ENCODE results near the gene SLC39A5. TPM values are rescaled to one million over a fixed set of nuclear protein-coding genes. Genes with fewer than 3 reads are reported as not detected.
"Not testable (repeated sequence)": the region's sequence is repeated elsewhere in the genome, so short reads cannot be mapped to it uniquely, and the experiment has no call there.

Gene SLC39A5
- total RNA-seq, 4 donors from 2014 or later = not detected

DNA sequence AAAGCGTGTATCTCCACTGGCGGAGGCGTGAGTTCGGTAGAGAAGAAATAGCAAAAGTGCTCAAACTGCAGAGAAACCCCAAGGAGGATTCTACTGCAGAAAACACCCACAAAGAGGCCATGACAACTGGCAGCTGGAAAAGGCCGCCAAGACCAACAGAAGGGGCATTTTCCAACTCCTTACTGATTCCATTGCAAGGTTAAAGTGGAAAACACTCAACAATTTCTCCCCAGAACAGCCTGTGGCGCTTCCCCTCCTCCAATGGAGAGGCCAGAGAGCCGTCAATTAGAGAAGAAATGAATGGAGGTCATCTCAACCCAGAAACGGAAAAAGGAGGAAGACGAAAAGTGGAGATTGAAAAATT lies 29.0 kb downstream of the SLC39A5 start:
- Histone ChIP-seq H3K9me3 (no peaks in the 10 kb centered on the region), H3K27ac (replicated peaks in 1 of 4) (peak overlapping the region; percentile 91 to 94 (median 93)), H3K4me1 (peaks cover 21 to 33% (median 30%) of the 10 kb centered on the region in 4 donors), H3K27me3 (no peaks in the 10 kb centered on the region), H3K36me3 (peaks cover 10 to 27% (median 24%) of the 10 kb centered on the region in 4 donors), H3K4me3 (peak overlapping the region; percentile 81 to 93 (median 93))
- WGBS = 9% methylated on average over 9 of the region's 9 CpGs
- TF ChIP-seq, protein P1, sequence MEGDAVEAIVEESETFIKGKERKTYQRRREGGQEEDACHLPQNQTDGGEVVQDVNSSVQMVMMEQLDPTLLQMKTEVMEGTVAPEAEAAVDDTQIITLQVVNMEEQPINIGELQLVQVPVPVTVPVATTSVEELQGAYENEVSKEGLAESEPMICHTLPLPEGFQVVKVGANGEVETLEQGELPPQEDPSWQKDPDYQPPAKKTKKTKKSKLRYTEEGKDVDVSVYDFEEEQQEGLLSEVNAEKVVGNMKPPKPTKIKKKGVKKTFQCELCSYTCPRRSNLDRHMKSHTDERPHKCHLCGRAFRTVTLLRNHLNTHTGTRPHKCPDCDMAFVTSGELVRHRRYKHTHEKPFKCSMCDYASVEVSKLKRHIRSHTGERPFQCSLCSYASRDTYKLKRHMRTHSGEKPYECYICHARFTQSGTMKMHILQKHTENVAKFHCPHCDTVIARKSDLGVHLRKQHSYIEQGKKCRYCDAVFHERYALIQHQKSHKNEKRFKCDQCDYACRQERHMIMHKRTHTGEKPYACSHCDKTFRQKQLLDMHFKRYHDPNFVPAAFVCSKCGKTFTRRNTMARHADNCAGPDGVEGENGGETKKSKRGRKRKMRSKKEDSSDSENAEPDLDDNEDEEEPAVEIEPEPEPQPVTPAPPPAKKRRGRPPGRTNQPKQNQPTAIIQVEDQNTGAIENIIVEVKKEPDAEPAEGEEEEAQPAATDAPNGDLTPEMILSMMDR (IDR thresholded peaks at IDR 0.05) = no peak
- no peak for TF ChIP-seq POLR2AphosphoS5 (IDR thresholded peaks at IDR 0.05)
- TF ChIP-seq EP300 (IDR thresholded peaks at IDR 0.05) = no peak
- TF ChIP-seq POLR2A (IDR thresholded peaks at IDR 0.05; ENCODE audit: low read depth) = no peak
- DNase-seq (ENCODE audit: extremely low spot score) = no peak
- intact Hi-C loops (cut with DNase I) = loop anchor here (5.0 kb wide), 1 partner anchor 62 kb away; no protein-coding TSS in a partner anchor

DNA sequence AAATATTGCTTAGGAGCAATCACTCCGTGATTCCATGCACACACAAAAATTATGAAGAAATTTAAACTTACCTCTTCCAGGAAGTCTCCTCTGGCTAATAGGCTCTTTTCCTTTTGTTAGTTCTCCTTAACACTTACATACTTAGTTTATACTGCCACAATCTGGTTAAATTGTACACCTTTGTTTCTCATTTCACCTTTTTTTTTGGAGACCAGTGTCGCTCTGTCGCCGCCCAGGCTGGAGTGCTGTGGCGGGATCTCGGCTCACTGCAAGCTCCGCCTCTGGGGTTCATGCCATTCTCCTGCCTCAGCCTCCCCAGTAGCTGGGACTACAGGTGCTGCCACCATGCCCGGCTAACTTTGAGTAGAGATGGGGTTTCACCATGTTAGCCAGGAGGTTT lies 30.5 kb downstream of the SLC39A5 start:
- Histone ChIP-seq H3K27ac (replicated peaks in 1 of 4) (no peak overlapping the region), H3K9me3 (no peaks in the 10 kb centered on the region), H3K27me3 (no peaks in the 10 kb centered on the region), H3K36me3 (peaks cover 0 to 11% (median 8%) of the 10 kb centered on the region in 4 donors), H3K4me3 (no peak overlapping the region), H3K4me1 (peaks cover 21 to 33% (median 30%) of the 10 kb centered on the region in 4 donors)
- intact Hi-C loops (cut with DNase I) = no loop called here
- no peak for TF ChIP-seq POLR2A (IDR thresholded peaks at IDR 0.05; ENCODE audit: low read depth)
- TF ChIP-seq, protein P1 (IDR thresholded peaks at IDR 0.05) = no peak
- no peak for TF ChIP-seq POLR2AphosphoS5 (IDR thresholded peaks at IDR 0.05)
- TF ChIP-seq EP300 (IDR thresholded peaks at IDR 0.05) = no peak
- WGBS = 89% methylated on average over 7 of the region's 8 CpGs
- DNase-seq (ENCODE audit: extremely low spot score) = no peak

DNA sequence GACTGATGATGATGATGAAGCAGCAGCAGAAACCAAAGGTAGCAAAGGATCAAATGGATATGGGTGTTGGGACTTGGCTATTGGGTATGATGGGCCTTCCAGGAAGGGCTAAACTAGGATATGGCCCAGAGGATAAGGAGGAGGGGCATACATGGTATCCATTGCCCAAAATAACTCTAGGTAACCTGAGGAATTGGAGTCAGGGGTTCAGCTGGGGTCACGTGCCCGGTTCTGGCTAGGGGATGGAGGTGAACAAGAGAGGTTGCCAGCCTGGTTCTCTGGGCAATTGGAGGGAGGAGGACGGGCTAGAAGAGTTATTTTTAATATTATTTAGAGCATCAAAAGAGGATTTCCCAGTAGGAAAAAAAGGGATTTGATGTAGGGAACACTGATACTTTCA lies 31.1 kb downstream of the SLC39A5 start:
- TF ChIP-seq, protein P1 (IDR thresholded peaks at IDR 0.05) = no peak
- TF ChIP-seq POLR2A (IDR thresholded peaks at IDR 0.05; ENCODE audit: low read depth) (no peak), POLR2AphosphoS5 (IDR thresholded peaks at IDR 0.05) (no peak), EP300 (IDR thresholded peaks at IDR 0.05) (no peak)
- Histone ChIP-seq H3K4me1 (peaks cover 23 to 32% (median 29%) of the 10 kb centered on the region in 4 donors), H3K9me3 (no peaks in the 10 kb centered on the region), H3K4me3 (no peak overlapping the region), H3K36me3 (peaks cover 0 to 5% (median 3%) of the 10 kb centered on the region in 4 donors), H3K27ac (replicated peaks in 1 of 4) (no peak overlapping the region), H3K27me3 (no peaks in the 10 kb centered on the region)
- no peak for DNase-seq (ENCODE audit: extremely low spot score)
- intact Hi-C loops (cut with DNase I) = no loop called here
- 92% methylated on average over 3 of the region's 3 CpGs for WGBS

DNA sequence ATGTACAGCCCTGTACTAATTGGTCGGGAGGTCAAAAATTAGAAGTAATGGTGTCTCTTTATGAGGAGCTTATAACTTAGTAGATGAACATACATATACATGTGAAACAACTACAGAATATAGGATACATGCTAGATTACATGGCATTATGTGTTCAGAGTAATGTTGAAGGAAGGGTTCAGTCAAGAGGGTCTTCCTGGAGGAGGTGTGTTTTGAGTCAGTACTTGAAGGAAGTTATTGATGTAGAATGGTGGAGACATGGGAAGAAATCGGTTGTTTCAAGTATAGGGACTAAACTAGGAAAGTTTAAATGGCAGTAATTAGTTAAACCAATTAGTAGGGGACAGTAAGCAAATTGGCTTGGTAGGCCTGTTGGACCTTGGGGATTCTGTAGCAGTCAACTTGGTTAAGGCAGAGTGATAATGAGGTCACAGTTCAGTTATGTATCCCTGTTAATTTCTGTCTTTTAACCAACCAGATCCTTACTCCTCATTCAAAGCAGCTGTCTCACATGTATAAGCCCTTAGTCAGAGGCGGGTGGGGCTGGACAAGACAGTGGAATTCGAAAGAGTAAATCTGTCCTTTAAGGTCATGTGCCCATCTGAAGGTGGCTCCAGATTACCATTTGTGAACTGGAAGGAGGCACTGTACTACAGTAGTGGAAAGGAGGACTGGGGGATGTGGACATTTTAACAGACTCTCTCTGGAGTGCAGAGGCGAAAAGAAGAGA lies 31.8 kb downstream of the SLC39A5 start:
- DNase-seq (ENCODE audit: extremely low spot score) = no peak
- Histone ChIP-seq H3K9me3 (no peaks in the 10 kb centered on the region), H3K27me3 (no peaks in the 10 kb centered on the region), H3K36me3 (peaks cover 0 to 3% (median 0%) of the 10 kb centered on the region in 4 donors), H3K4me3 (no peak overlapping the region), H3K27ac (replicated peaks in 1 of 4) (no peak overlapping the region), H3K4me1 (peaks cover 23 to 31% (median 29%) of the 10 kb centered on the region in 4 donors)
- intact Hi-C loops (cut with DNase I) = no loop called here
- WGBS = 85% methylated on average over 5 of the region's 5 CpGs
- no peak for TF ChIP-seq EP300 (IDR thresholded peaks at IDR 0.05)
- TF ChIP-seq POLR2A (IDR thresholded peaks at IDR 0.05; ENCODE audit: low read depth) = no peak
- TF ChIP-seq POLR2AphosphoS5 (IDR thresholded peaks at IDR 0.05) = no peak
- TF ChIP-seq, protein P1 (IDR thresholded peaks at IDR 0.05) = no peak

DNA sequence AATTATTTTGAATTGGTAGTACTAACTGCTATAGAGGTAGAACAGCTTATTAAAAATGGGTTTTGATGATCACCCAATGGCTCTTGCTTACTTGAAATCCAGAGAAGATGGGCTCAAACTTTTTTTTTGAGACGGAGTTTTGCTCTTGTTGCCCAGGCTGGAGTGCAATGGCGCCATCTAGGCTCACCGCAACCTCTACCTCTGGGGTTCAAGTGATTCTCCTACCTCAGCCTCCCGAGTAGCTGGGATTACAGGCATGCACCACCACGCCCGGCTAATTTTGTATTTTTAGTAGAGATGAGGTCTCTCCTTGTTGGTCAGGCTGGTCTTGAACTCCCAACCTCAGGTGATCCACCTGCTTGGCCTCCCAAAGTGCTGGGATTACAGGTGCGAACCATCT lies 33.1 kb downstream of the SLC39A5 start:
- H3K36me3 ChIP-seq; H3K27me3 ChIP-seq; H3K9me3 ChIP-seq; intact Hi-C loops (cut with DNase I); H3K27ac ChIP-seq (replicated peaks in 1 of 4); H3K4me3 ChIP-seq; DNase-seq (ENCODE audit: extremely low spot score): not testable (repeated sequence)
- WGBS = 96% methylated on average over 5 of the region's 7 CpGs
- peaks cover 22 to 33% (median 28%) of the 10 kb centered on the region in 4 donors for H3K4me1 ChIP-seq

DNA sequence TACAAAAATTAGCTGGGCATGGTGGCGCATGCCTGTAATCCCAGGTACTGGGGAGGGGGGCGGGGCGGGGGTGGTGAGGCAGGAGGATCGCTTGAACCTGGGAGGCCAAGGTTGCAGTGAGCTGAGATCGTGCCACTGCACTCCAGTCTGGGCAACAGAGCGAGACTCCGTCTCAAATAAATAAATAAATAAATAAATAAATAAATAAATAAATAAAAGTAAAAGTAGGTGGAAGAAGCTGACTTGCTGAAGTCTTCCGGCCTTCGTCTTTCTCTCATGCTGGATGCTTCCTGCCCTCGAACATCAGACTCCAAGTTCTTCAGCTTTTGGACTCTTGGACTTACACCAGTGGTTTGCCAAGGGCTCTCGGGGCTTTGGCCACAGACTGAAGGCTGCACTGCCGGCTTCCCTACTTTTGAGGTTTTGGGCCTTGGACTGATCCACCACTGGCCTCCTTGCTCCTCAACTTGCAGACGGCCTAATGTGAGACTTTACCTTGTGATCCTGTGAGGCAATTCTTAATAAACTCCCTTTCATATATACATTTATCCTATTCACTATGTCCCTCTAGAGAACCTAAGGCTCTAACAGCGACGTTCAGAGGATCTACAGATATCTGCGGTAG lies 36.3 kb downstream of the SLC39A5 start:
- H3K9me3 ChIP-seq; intact Hi-C loops (cut with DNase I); DNase-seq (ENCODE audit: extremely low spot score); H3K27me3 ChIP-seq: not testable (repeated sequence)
- H3K27ac ChIP-seq (replicated peaks in 1 of 4) = peak overlapping the region; percentile 95 to 98 (median 98)
- WGBS = 56% methylated on average over 16 of the region's 16 CpGs
- H3K36me3 ChIP-seq = peaks cover 0 to 24% (median 19%) of the 10 kb centered on the region in 4 donors
- peak overlapping the region; percentile 67 to 88 (median 78) for H3K4me3 ChIP-seq
- peaks cover 27 to 41% (median 31%) of the 10 kb centered on the region in 4 donors for H3K4me1 ChIP-seq
